HepG2 (cell line): Measurements from ENCODE around the gene ZNF385B.

Source experiments
- BRD4 ChIP-seq: sonication (generic); formaldehyde crosslinking; IDR thresholded peaks from 2 replicates; pipeline ENCODE4 v1.4.0; 2020; ENCODE audit warnings: missing genetic modification reagents
- EZH2 ChIP-seq: conservative IDR thresholded peaks from 2 replicates; pipeline ENCODE4 v1.6.1; 2012; ENCODE audit warnings: mild to moderate bottlenecking, low read depth, low read length, moderate library complexity
- FOSL1 ChIP-seq: sonication (generic); formaldehyde crosslinking; IDR thresholded peaks from 2 replicates; pipeline ENCODE4 v1.9.0; 2021; ENCODE audit warnings: missing genetic modification reagents, borderline replicate concordance
- FOXM1 ChIP-seq: sonication (generic); formaldehyde crosslinking; IDR thresholded peaks from 2 replicates; pipeline ENCODE4 v1.5.0; 2020; ENCODE audit warnings: missing genetic modification reagents
- KAT7 ChIP-seq: IDR thresholded peaks from 2 replicates; pipeline ENCODE4 v1.6.1; 2018; ENCODE audit warnings: borderline replicate concordance, missing compliant biosample characterization
- KAT8 ChIP-seq: IDR thresholded peaks from 2 replicates; pipeline ENCODE4 v1.6.1; 2016; ENCODE audit warnings: missing genetic modification reagents, missing compliant biosample characterization
- MTF1 ChIP-seq: sonication (generic); formaldehyde crosslinking; IDR thresholded peaks from 2 replicates; pipeline ENCODE4 v1.5.0; 2020; ENCODE audit warnings: missing genetic modification reagents
- POLR2A ChIP-seq, 2 experiments: IDR thresholded peaks; 2 replicates each; pipeline ENCODE4 v1.6.1; 2011; ENCODE audit warnings: low read depth in 2 of 2, low read length in 2 of 2, mild to moderate bottlenecking in 1 of 2, moderate library complexity in 1 of 2; ENCODE audit not compliant: insufficient read depth in 1 of 2
- POLR2AphosphoS5 ChIP-seq: IDR thresholded peaks from 2 replicates; pipeline ENCODE4 v1.6.1; 2012; ENCODE audit warnings: low read depth, low read length
- U2AF1 ChIP-seq: fragments of 200-400 bp; formaldehyde crosslinking; optimal IDR thresholded peaks from 2 replicates; pipeline ENCODE3; 2017; ENCODE audit warnings: mild to moderate bottlenecking, low read depth, low read length
- ZSCAN29 ChIP-seq: sonication (generic); formaldehyde crosslinking; conservative IDR thresholded peaks from 2 replicates; pipeline ENCODE4 v1.4.0; 2020; ENCODE audit warnings: mild to moderate bottlenecking, missing genetic modification reagents
- TF ChIP-seq, protein P1 (sequence below): IDR thresholded peaks from 2 replicates; pipeline ENCODE4 v1.6.1; 2016; ENCODE audit warnings: mild to moderate bottlenecking, missing biosample characterization, missing genetic modification reagents
- TF ChIP-seq, protein P2 (sequence below): sonication (generic); formaldehyde crosslinking; IDR thresholded peaks from 2 replicates; pipeline ENCODE4 v1.4.0; 2020; ENCODE audit warnings: missing genetic modification reagents
- TF ChIP-seq, protein P3 (sequence below): sonication (generic); formaldehyde crosslinking; IDR thresholded peaks from 2 replicates; pipeline ENCODE4 v1.4.0; 2020; ENCODE audit warnings: missing genetic modification reagents

DNA sequence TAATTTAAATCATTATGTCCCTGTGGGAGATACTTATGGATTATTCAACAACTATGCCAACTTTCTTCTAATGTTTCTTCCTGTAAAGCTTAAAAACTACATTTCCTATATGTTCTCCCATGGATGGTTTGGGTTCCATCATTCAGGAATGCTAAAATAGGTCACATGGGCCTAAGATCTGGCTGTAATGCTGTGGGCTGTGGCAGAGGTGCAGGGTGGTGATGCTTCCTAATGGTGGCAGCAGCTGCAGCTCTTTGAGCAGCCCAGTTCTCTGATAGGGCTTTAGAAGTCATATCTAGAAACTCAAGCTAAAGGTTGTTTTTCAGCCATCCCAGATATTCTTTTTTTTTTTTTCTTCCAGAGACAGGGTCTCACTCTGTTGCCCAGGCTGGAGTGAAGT lies 266.1 kb downstream of the ZNF385B start:
- TF ChIP-seq POLR2AphosphoS5 (no peak), KAT8 (CRISPR knock-in tag) (no peak), MTF1 (CRISPR knock-in tag) (no peak), FOSL1 (CRISPR knock-in tag) (no peak), KAT7 (CRISPR knock-in tag) (no peak), ZSCAN29 (no peak), EZH2 (no peak), U2AF1 (no peak), POLR2A (IDR thresholded peaks at IDR 0.05; ENCODE audit: insufficient read depth in 1 of 2, low read depth in 2 of 2, low read length in 2 of 2) (no peak), BRD4 (CRISPR knock-in tag) (no peak), FOXM1 (CRISPR knock-in tag) (no peak)
- TF ChIP-seq, protein P1, sequence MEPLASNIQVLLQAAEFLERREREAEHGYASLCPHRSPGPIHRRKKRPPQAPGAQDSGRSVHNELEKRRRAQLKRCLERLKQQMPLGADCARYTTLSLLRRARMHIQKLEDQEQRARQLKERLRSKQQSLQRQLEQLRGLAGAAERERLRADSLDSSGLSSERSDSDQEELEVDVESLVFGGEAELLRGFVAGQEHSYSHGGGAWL (CRISPR knock-in tag): no peak
- TF ChIP-seq, protein P2, sequence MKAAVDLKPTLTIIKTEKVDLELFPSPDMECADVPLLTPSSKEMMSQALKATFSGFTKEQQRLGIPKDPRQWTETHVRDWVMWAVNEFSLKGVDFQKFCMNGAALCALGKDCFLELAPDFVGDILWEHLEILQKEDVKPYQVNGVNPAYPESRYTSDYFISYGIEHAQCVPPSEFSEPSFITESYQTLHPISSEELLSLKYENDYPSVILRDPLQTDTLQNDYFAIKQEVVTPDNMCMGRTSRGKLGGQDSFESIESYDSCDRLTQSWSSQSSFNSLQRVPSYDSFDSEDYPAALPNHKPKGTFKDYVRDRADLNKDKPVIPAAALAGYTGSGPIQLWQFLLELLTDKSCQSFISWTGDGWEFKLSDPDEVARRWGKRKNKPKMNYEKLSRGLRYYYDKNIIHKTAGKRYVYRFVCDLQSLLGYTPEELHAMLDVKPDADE (CRISPR knock-in tag): no peak
- TF ChIP-seq, protein P3, sequence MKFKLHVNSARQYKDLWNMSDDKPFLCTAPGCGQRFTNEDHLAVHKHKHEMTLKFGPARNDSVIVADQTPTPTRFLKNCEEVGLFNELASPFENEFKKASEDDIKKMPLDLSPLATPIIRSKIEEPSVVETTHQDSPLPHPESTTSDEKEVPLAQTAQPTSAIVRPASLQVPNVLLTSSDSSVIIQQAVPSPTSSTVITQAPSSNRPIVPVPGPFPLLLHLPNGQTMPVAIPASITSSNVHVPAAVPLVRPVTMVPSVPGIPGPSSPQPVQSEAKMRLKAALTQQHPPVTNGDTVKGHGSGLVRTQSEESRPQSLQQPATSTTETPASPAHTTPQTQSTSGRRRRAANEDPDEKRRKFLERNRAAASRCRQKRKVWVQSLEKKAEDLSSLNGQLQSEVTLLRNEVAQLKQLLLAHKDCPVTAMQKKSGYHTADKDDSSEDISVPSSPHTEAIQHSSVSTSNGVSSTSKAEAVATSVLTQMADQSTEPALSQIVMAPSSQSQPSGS (CRISPR knock-in tag): no peak
